ENCODE data around the gene OXLD1. TPM values are rescaled to one million over a fixed set of nuclear protein-coding genes. Genes with fewer than 3 reads are reported as not detected.

Gene OXLD1
- total RNA-seq = 10 to 100 TPM; 33.5 to 68.3 (median 48.2) TPM

DNA sequence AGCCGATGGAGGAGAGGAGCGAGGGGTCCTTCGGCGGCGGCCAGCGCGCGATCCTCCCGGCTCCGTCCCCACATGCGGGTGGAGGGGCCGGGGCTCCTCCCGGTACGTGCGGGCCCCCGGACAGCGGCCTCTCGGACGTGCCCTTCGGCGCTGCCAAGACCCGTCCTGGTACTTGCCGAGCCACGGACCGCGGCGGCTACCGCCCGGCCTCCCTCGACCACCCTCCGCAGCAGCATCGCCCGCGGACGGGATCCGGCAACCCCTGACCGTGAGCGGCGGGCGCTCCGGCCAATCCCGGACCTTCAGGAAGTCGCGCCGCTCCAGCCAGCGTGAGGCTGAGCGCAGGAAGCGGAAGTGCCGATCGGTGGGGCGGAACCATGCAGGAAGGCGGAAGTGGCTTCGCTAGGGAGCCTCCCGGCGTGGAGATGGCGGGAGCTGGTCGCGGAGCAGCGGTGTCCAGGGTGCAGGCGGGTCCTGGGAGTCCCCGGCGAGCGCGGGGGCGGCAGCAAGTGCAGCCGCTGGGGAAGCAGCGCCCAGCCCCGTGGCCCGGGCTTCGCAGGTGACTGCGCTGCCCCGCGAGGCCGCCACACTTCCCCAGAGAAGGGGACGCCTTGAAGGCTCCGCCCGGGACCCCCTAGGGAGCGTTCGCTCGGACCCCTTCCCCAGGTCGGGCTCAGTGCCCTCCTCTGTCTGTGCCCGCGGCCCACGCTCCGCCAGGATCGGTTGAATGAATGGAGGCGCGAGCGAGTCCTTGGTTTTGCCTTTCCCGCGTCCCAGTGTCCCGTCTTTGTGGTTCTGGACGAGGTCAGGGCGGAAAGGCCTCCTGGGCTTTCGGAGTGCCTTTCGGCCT lies at the start of gene OXLD1, which contains the start of gene CCDC137:
OXLD1 (minus strand) TSS at position 264 of the 850 bp plus-strand sequence; CDS start at position 236, 28 bp downstream.
CCDC137 (plus strand) TSS at position 396 of the 850 bp plus-strand sequence; CDS start at position 426, 30 bp downstream.
- WGBS, 2 donors = 0 to 1% methylated on average over 45 to 73 of the region's 96 CpGs
- intact Hi-C loops (cut with DNase I; ENCODE audit: low total_unique reads) = no loop called here
- H3K4me3 ChIP-seq (ENCODE audit: low read depth, poor library complexity, severe bottlenecking) = peak within 1 kb of the TSS; percentile 91
- TF ChIP-seq CTCF (IDR thresholded peaks at IDR 0.05) (no peak), POLR2A (IDR thresholded peaks at IDR 0.05) (peak in 1 of 2 donors; percentile 23)
- DNase-seq (ENCODE audit: low spot score in 2 of 2) = peak; percentile 93 to 99

DNA sequence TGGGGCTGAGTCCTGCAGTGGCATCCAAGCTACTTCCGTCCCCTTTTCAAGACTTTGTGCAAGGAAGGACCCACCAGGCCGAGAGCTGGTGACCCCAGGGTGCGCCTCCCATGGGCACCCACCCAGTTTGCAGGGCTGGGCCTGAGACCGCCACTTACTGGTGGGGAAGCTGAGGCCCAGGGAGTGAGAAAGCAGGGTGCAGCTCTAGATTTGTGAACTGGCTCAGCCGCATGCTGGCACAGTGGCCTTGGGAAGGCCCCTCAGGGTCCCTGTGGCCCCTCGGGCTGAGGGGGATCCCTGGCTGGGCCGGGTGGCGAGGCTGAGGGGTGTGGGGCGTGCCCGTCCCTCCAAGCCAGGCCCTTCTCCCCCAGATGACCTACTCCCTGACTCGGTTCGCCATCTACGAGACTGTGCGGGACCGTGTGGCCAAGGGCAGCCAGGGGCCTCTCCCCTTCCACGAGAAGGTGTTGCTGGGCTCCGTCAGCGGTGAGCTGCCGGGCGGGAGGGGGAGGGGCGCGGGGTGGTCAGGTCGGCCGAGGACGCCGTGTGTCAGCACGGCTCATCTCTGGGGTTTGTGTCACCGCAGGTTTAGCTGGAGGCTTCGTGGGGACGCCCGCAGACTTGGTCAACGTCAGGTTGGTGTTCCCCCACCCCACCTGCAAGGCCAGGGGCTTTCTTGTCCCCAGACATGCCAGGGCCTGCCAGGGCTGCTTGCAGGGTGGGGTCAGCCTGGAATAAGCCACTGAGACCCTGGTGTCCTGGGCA lies 48.9 kb upstream of the OXLD1 start:
- WGBS, 2 donors = 92 to 97% methylated on average over 6 to 27 of the region's 32 CpGs
- DNase-seq (ENCODE audit: low spot score in 2 of 2) = no peak
- intact Hi-C loops (cut with DNase I; ENCODE audit: low total_unique reads) = no loop called here
- no peak overlapping the region for H3K4me3 ChIP-seq (ENCODE audit: low read depth, poor library complexity, severe bottlenecking)
- TF ChIP-seq CTCF (IDR thresholded peaks at IDR 0.05) = no peak
- TF ChIP-seq POLR2A (IDR thresholded peaks at IDR 0.05) = no peak

GRCh38 chr17:81714412-81715106 lies 48.2 kb upstream of the OXLD1 start:
- no peak for DNase-seq (ENCODE audit: low spot score in 2 of 2)
- intact Hi-C loops (cut with DNase I; ENCODE audit: low total_unique reads) = no loop called here
- 91 to 93% methylated on average over 27 to 28 of the region's 39 CpGs for WGBS, 2 donors
- no peak overlapping the region for H3K4me3 ChIP-seq (ENCODE audit: low read depth, poor library complexity, severe bottlenecking)
- no peak for TF ChIP-seq POLR2A (IDR thresholded peaks at IDR 0.05)
- TF ChIP-seq CTCF (IDR thresholded peaks at IDR 0.05) = no peak

GRCh38 chr17:81713556-81714411 lies 47.4 kb upstream of the OXLD1 start:
- no peak for DNase-seq (ENCODE audit: low spot score in 2 of 2)
- intact Hi-C loops (cut with DNase I; ENCODE audit: low total_unique reads) = no loop called here
- TF ChIP-seq CTCF (IDR thresholded peaks at IDR 0.05) (no peak), POLR2A (IDR thresholded peaks at IDR 0.05) (no peak)
- WGBS, 2 donors = 57 to 66% methylated on average over 35 to 36 of the region's 36 CpGs
- no peak overlapping the region for H3K4me3 ChIP-seq (ENCODE audit: low read depth, poor library complexity, severe bottlenecking)

Measured in lower leg skin (tissue), 4 donors.